Measurements from ENCODE around the gene DPEP2. TPM values are rescaled to one million over a fixed set of nuclear protein-coding genes. Genes with fewer than 3 reads are reported as not detected.
A peak's percentile ranks its signal among the peaks of the same experiment; 100 is the strongest.

The DPEP2 gene
- total and polyA plus RNA-seq, 8 donors, result 2.3 to 12.6 (median 3.4) TPM

- no peak for TF ChIP-seq CTCF (IDR thresholded peaks at IDR 0.05)
- Histone ChIP-seq H3K36me3 (peaks cover 0 to 36% of the 10 kb centered on the region in 2 donors), H3K27ac (no peak overlapping the region), H3K4me3 (no peak overlapping the region), H3K27me3 (no peaks in the 10 kb centered on the region), H3K9me3 (no peaks in the 10 kb centered on the region), H3K4me1 (peaks cover 1 to 17% of the 10 kb centered on the region in 2 donors)
- DNase-seq, result no peak
- no peak for ATAC-seq
- intact Hi-C loops (cut with DNase I), result no loop called here
Measured at GRCh38 chr16:68028996-68029395, 29.7 kb upstream of the DPEP2 start.

- intact Hi-C loops (cut with DNase I), result no loop called here
- DNase-seq, result peak; percentile 93 to 97 (median 94)
- no peaks in the 10 kb centered on the region for H3K27me3 ChIP-seq
Measured at GRCh38 chr16:68022728-68023537, 23.6 kb upstream of the DPEP2 start, which contains the start of the genes DDX28 and DUS2. DDX28 (minus strand) TSS chr16:68023232; CDS start chr16:68023202, 30 bp downstream. DUS2 (plus strand) TSS chr16:68023284; CDS start chr16:68038024, 14,740 bp downstream.

GRCh38 chr16:68022278-68022727 is 23.0 kb upstream of the DPEP2 start:
- no peak for TF ChIP-seq CTCF (IDR thresholded peaks at IDR 0.05)
- no peak for ATAC-seq
- intact Hi-C loops (cut with DNase I), result no loop called here
- H3K27me3 ChIP-seq, result no peaks in the 10 kb centered on the region
- H3K36me3 ChIP-seq, result peaks cover 0 to 28% of the 10 kb centered on the region in 2 donors
- peak overlapping the region; percentile 96 to 98 for H3K4me3 ChIP-seq
- H3K9me3 ChIP-seq, result no peaks in the 10 kb centered on the region
- H3K27ac ChIP-seq, result peak overlapping the region; percentile 82 to 91
- DNase-seq, result no peak
- H3K4me1 ChIP-seq, result peaks cover 14 to 33% of the 10 kb centered on the region in 2 donors

More at GRCh38 chr16:68022728-68023537, 23.6 kb upstream of the DPEP2 start, which contains the start of the genes DDX28 and DUS2:
- TF ChIP-seq CTCF (IDR thresholded peaks at IDR 0.05), result no peak
- no peaks in the 10 kb centered on the region for H3K9me3 ChIP-seq
- peaks cover 14 to 33% of the 10 kb centered on the region in 2 donors for H3K4me1 ChIP-seq
- ATAC-seq, result peak; percentile 98
- peak within 1 kb of the TSS; percentile 96 to 98 for H3K4me3 ChIP-seq
- H3K27ac ChIP-seq, result peak within 1 kb of the TSS; percentile 82 to 91
- peaks cover 0 to 34% of the 10 kb centered on the region in 2 donors for H3K36me3 ChIP-seq

- Histone ChIP-seq H3K36me3 (peaks cover 0 to 20% of the 10 kb centered on the region in 2 donors), H3K9me3 (no peaks in the 10 kb centered on the region), H3K27ac (no peak overlapping the region), H3K4me3 (no peak overlapping the region), H3K4me1 (peaks cover 14 to 33% of the 10 kb centered on the region in 2 donors), H3K27me3 (no peaks in the 10 kb centered on the region)
- TF ChIP-seq CTCF (IDR thresholded peaks at IDR 0.05), result no peak
- DNase-seq (no peak), ATAC-seq (no peak)
- intact Hi-C loops (cut with DNase I), result no loop called here
Measured at GRCh38 chr16:68021490-68021889, 22.2 kb upstream of the DPEP2 start.

- Histone ChIP-seq H3K36me3 (peaks cover 0 to 9% of the 10 kb centered on the region in 2 donors), H3K4me3 (no peak overlapping the region), H3K4me1 (peaks cover 14 to 26% of the 10 kb centered on the region in 2 donors), H3K27ac (no peak overlapping the region), H3K9me3 (no peaks in the 10 kb centered on the region), H3K27me3 (no peaks in the 10 kb centered on the region)
- no peak for DNase-seq
- no peak for TF ChIP-seq CTCF (IDR thresholded peaks at IDR 0.05)
- intact Hi-C loops (cut with DNase I), result no loop called here
- no peak for ATAC-seq
Measured at GRCh38 chr16:68019167-68019680, 19.9 kb upstream of the DPEP2 start.
